Mesenteric fat pad (tissue), 1 donor: ENCODE results near the gene SYPL1. TPM values are rescaled to one million over a fixed set of nuclear protein-coding genes. Genes with fewer than 3 reads are reported as not detected.

Experiments
- DNase-seq: peaks from one replicate; pipeline ENCODE4 v3.0.0-alpha.2; 2020; ENCODE audit warnings: low spot score
- total RNA-seq: library from RNA; stranded (reverse); fragmentation: NEBNext Ultra II Directional; extraction: Animal tissue kit (Norgen Biotek cat#: 25700); gene quantifications from one replicate; pipeline ENCODE4 v1.2.1, GENCODE V29; 2021
- donor health status: DM: yes; HTN: yes; CAD: no.

Gene SYPL1
- total RNA-seq, 1 donor from 2014 or later: 70.8 TPM

- DNase-seq: no peak
Observed at GRCh38 chr7:106054156-106054910, 57.8 kb downstream of the SYPL1 start.

- DNase-seq: no peak
Observed at GRCh38 chr7:106053109-106053508, 59.0 kb downstream of the SYPL1 start.

- DNase-seq: no peak
Observed at GRCh38 chr7:106052681-106053080, 59.4 kb downstream of the SYPL1 start.

GRCh38 chr7:106050746-106051117 lies 61.4 kb downstream of the SYPL1 start:
- no peak for DNase-seq

- DNase-seq: no peak
Observed at GRCh38 chr7:106050002-106050745, 61.9 kb downstream of the SYPL1 start.

GRCh38 chr7:106049139-106049752 lies 62.9 kb downstream of the SYPL1 start:
- DNase-seq: no peak

GRCh38 chr7:106048706-106049020 lies 63.4 kb downstream of the SYPL1 start:
- no peak for DNase-seq

- DNase-seq: no peak
Observed at GRCh38 chr7:106047818-106048705, 64.0 kb downstream of the SYPL1 start.

GRCh38 chr7:106047184-106047583 lies 64.9 kb downstream of the SYPL1 start:
- no peak for DNase-seq

- DNase-seq: no peak
Observed at GRCh38 chr7:106045586-106045985, 66.5 kb downstream of the SYPL1 start.

- DNase-seq: no peak
Observed at GRCh38 chr7:106045139-106045538, 67.0 kb downstream of the SYPL1 start.

GRCh38 chr7:106042196-106042611 lies 69.9 kb downstream of the SYPL1 start:
- no peak for DNase-seq

- DNase-seq: no peak
Observed at GRCh38 chr7:106041140-106041717, 70.9 kb downstream of the SYPL1 start.

Other genes starting within 250 kb of the SYPL1 start
- gene ATXN7L1, start 235.7 kb downstream of the SYPL1 start, total RNA-seq: 23.8 TPM
- 35.7 TPM for gene CDHR3, start 149.0 kb downstream of the SYPL1 start, total RNA-seq
- gene NAMPT, start 172.7 kb upstream of the SYPL1 start, total RNA-seq: 1,079 TPM